Large intestine (tissue), 12 donors: ENCODE data around the gene TRIML1. TPM values are rescaled to one million over a fixed set of nuclear protein-coding genes. Genes with fewer than 3 reads are reported as not detected.

Source experiments
- DNase-seq, 2 donors: peaks; one replicate each; pipeline versions ENCODE4 v3.0.0 to v3.0.0-alpha.2; 2013
- H3K27ac ChIP-seq: one replicate; pipeline ENCODE4 v1.5.1; 2013; ENCODE audit warnings: low read length
- H3K27me3 ChIP-seq: 2 replicates; pipeline ENCODE4 v1.6.1; 2013; ENCODE audit warnings: low read length; ENCODE audit not compliant: control insufficient read depth, insufficient read depth
- H3K36me3 ChIP-seq: 2 replicates; pipeline ENCODE4 v1.6.1; 2013; ENCODE audit warnings: low read length; ENCODE audit not compliant: control insufficient read depth, insufficient read depth
- H3K4me1 ChIP-seq: one replicate; pipeline ENCODE4 v1.6.1; 2013; ENCODE audit warnings: low read length; ENCODE audit not compliant: control insufficient read depth, insufficient read depth
- H3K4me3 ChIP-seq: one replicate; pipeline ENCODE4 v1.5.1; 2013; ENCODE audit warnings: low read length
- H3K9me3 ChIP-seq: one replicate; pipeline ENCODE4 v1.6.1; 2013; ENCODE audit warnings: mild to moderate bottlenecking, low read depth, low read length, moderate library complexity; ENCODE audit not compliant: control insufficient read depth
- WGBS: methylation state at CpG from one replicate; pipeline ENCODE4 v1.1.5; 2013; ENCODE audit warnings: low lambda C conversion rate; ENCODE audit not compliant: insufficient coverage; 5-methylcytosine and 5-hydroxymethylcytosine counted together
- long read RNA-seq, 11 donors: transcript quantifications; one replicate each; lab custom pipeline, GENCODE V29; 2026
- polyA plus RNA-seq: library from polyadenylated mRNA; unstranded; fragments of 120-200 nt; gene quantifications from one replicate; pipeline ENCODE4 v1.2.1, GENCODE V29; 2013

The TRIML1 gene
- polyA plus RNA-seq = not detected
- long read RNA-seq, donor 1 = 0 reads
- long read RNA-seq, donor 2 = 0 reads
- long read RNA-seq, donor 3 = 0 reads
- long read RNA-seq, donor 4 = 0 reads
- long read RNA-seq, donor 5 = 0 reads
- long read RNA-seq, donor 6 = 0 reads
- long read RNA-seq, donor 7 = 0 reads
- long read RNA-seq, donor 8 = 0 reads
- long read RNA-seq, donor 9 = 0 reads
- long read RNA-seq, donor 10 = 0 reads
- long read RNA-seq, donor 11 = 0 reads

- no peak for DNase-seq
- H3K9me3 ChIP-seq = no peaks in the 10 kb centered on the region
- no peak within 1 kb of the TSS for H3K27ac ChIP-seq
- H3K36me3 ChIP-seq = no peaks in the 10 kb centered on the region
- H3K27me3 ChIP-seq = no peaks in the 10 kb centered on the region
- H3K4me3 ChIP-seq = no peak within 1 kb of the TSS
- no CpG with 5 or more reads among the region's 3 CpGs for WGBS
- no peaks in the 10 kb centered on the region for H3K4me1 ChIP-seq
These were observed at the start of gene TRIML1 for GRCh38 chr4:188139141-188139540. Gene TRIML1, plus strand, starts transcription at chr4:188139441. Its CDS starts 118 bp downstream, at chr4:188139559.

GRCh38 chr4:188092824-188093223 is 46.4 kb upstream of the TRIML1 start:
- H3K27me3 ChIP-seq = no peaks in the 10 kb centered on the region
- H3K4me1 ChIP-seq = no peaks in the 10 kb centered on the region
- no peak overlapping the region for H3K4me3 ChIP-seq
- 86% methylated on average over 1 of the region's 3 CpGs for WGBS
- H3K9me3 ChIP-seq = no peaks in the 10 kb centered on the region
- DNase-seq = no peak
- no peak overlapping the region for H3K27ac ChIP-seq
- H3K36me3 ChIP-seq = no peaks in the 10 kb centered on the region

GRCh38 chr4:188106454-188106853 is 32.8 kb upstream of the TRIML1 start:
- Histone ChIP-seq H3K4me3 (no peak overlapping the region), H3K27ac (no peak overlapping the region), H3K4me1 (no peaks in the 10 kb centered on the region), H3K9me3 (peaks cover 11% of the 10 kb centered on the region), H3K36me3 (no peaks in the 10 kb centered on the region), H3K27me3 (no peaks in the 10 kb centered on the region)
- no peak for DNase-seq
- 100% methylated on average over 4 of the region's 40 CpGs for WGBS

GRCh38 chr4:188107931-188108843 is 31.1 kb upstream of the TRIML1 start:
- 65% methylated on average over 7 of the region's 10 CpGs for WGBS
- no peak overlapping the region for H3K27ac ChIP-seq
- H3K36me3 ChIP-seq = no peaks in the 10 kb centered on the region
- H3K9me3 ChIP-seq = peaks cover 11% of the 10 kb centered on the region
- no peak overlapping the region for H3K4me3 ChIP-seq
- H3K4me1 ChIP-seq = no peaks in the 10 kb centered on the region
- DNase-seq = no peak
- H3K27me3 ChIP-seq = no peaks in the 10 kb centered on the region

- Histone ChIP-seq H3K27me3 (no peaks in the 10 kb centered on the region), H3K36me3 (no peaks in the 10 kb centered on the region), H3K4me3 (no peak within 1 kb of the TSS), H3K4me1 (no peaks in the 10 kb centered on the region), H3K27ac (no peak within 1 kb of the TSS), H3K9me3 (peaks cover 11% of the 10 kb centered on the region)
- DNase-seq = no peak
- 60% methylated on average over 2 of the region's 11 CpGs for WGBS
These were observed 30.0 kb upstream of the TRIML1 start, which contains the start of gene TRIML2 for GRCh38 chr4:188109157-188109755. Gene TRIML2, minus strand, starts transcription at chr4:188109603. Its CDS starts 4,235 bp downstream, at chr4:188105368.

GRCh38 chr4:188110036-188110435 is 29.2 kb upstream of the TRIML1 start:
- no peak overlapping the region for H3K4me3 ChIP-seq
- no peak overlapping the region for H3K27ac ChIP-seq
- no peaks in the 10 kb centered on the region for H3K4me1 ChIP-seq
- H3K27me3 ChIP-seq = no peaks in the 10 kb centered on the region
- peaks cover 11% of the 10 kb centered on the region for H3K9me3 ChIP-seq
- 11% methylated on average over 1 of the region's 3 CpGs for WGBS
- DNase-seq = no peak
- no peaks in the 10 kb centered on the region for H3K36me3 ChIP-seq

- H3K4me3 ChIP-seq = no peak overlapping the region
- H3K4me1 ChIP-seq = no peaks in the 10 kb centered on the region
- 72% methylated on average over 6 of the region's 7 CpGs for WGBS
- no peaks in the 10 kb centered on the region for H3K36me3 ChIP-seq
- peaks cover 9% of the 10 kb centered on the region for H3K9me3 ChIP-seq
- H3K27me3 ChIP-seq = no peaks in the 10 kb centered on the region
- DNase-seq = no peak
- no peak overlapping the region for H3K27ac ChIP-seq
These were observed 28.3 kb upstream of the TRIML1 start for GRCh38 chr4:188110741-188111471.

GRCh38 chr4:188111955-188112354 is 27.3 kb upstream of the TRIML1 start:
- no peaks in the 10 kb centered on the region for H3K27me3 ChIP-seq
- no peak overlapping the region for H3K27ac ChIP-seq
- DNase-seq = no peak
- H3K4me1 ChIP-seq = no peaks in the 10 kb centered on the region
- no peaks in the 10 kb centered on the region for H3K36me3 ChIP-seq
- WGBS = no CpG with 5 or more reads among the region's 6 CpGs
- H3K9me3 ChIP-seq = no peaks in the 10 kb centered on the region
- no peak overlapping the region for H3K4me3 ChIP-seq

GRCh38 chr4:188113156-188113555 is 26.1 kb upstream of the TRIML1 start:
- 80% methylated on average over 3 of the region's 9 CpGs for whole genome bisulfite sequencing
- Histone ChIP-seq H3K4me3 (no peak overlapping the region), H3K9me3 (no peaks in the 10 kb centered on the region), H3K36me3 (no peaks in the 10 kb centered on the region), H3K4me1 (no peaks in the 10 kb centered on the region), H3K27ac (no peak overlapping the region), H3K27me3 (no peaks in the 10 kb centered on the region)
- DNase-seq = no peak
